GM12878 (cell line): ENCODE data around the gene CRTC2. TPM values are rescaled to one million over a fixed set of nuclear protein-coding genes. Genes with fewer than 3 reads are reported as not detected.

Source experiments
- ATAC-seq: fragments of 200-7000 bp; cut with Tn5 transposase; 3 replicates; pipeline ENCODE4 v1.9.1; 2020; ENCODE audit warnings: mild to moderate bottlenecking, moderate library complexity
- BruUV-seq: library from RNA; stranded (reverse); fragments of 400-500 nt; replicated peaks from 2 replicates; lab custom pipeline; 2021; lab: Mats Ljungman, UMichigan
- CTCF ChIA-PET: fragments of 300-600 bp; sonication (Branson Sonifier 250); formaldehyde crosslinking; extraction: SDS; loops from one replicate; lab custom pipeline; 2021; ENCODE audit warnings: inconsistent platforms; lab: Yijun Ruan, JAX
- POLR2A ChIA-PET: fragments of 350-600 bp; formaldehyde crosslinking; extraction: SDS; loops from one replicate; lab custom pipeline; 2021; ENCODE audit warnings: inconsistent platforms; lab: Charles Lee
- RAD21 ChIA-PET: fragments of 300-600 bp; sonication (Branson Sonifier 250); formaldehyde crosslinking; loops from one replicate; lab custom pipeline; 2023; ENCODE audit warnings: antibody characterized with exemption; ENCODE audit not compliant: unreplicated experiment; lab: Charles Lee
- SMC1A ChIA-PET: fragments of 300-600 bp; sonication (Branson Sonifier 250); formaldehyde crosslinking; loops from one replicate; lab custom pipeline; 2023; ENCODE audit not compliant: unreplicated experiment, uncharacterized antibody; lab: Charles Lee
- DNase-seq: peaks from one replicate; pipeline ENCODE4 v3.0.0-alpha.2; 2011; ENCODE audit warnings: low read depth, low spot score
- FAIRE-seq: peaks from 3 replicates; lab custom pipeline; 2011; peaks lifted over from hg19 to GRCh38; lab: Jason Lieb, UNC
- H2AFZ ChIP-seq: 2 replicates; pipeline ENCODE4 v1.6.0; 2011; ENCODE audit warnings: low read depth, low read length, control low read depth; ENCODE audit not compliant: control insufficient read depth
- H3K27ac ChIP-seq: 2 replicates; pipeline ENCODE4 v1.5.1; 2011; ENCODE audit warnings: control low read depth; ENCODE audit not compliant: control insufficient read depth, insufficient read depth
- H3K27me3 ChIP-seq, 2 experiments: replicated peaks in 1 of 2; 2 replicates each; pipeline versions ENCODE4 v1.6.0 to v1.6.1; 2011; ENCODE audit warnings: low read length in 1 of 2; ENCODE audit not compliant: control insufficient read depth in 2 of 2, insufficient read depth in 2 of 2
- H3K36me3 ChIP-seq, 2 experiments: 2 replicates each; pipeline ENCODE4 v1.5.1; 2011; ENCODE audit warnings: low read length in 1 of 2; ENCODE audit not compliant: control insufficient read depth in 2 of 2, insufficient read depth in 2 of 2
- H3K4me1 ChIP-seq: 2 replicates; pipeline ENCODE4 v1.6.1; 2011; ENCODE audit warnings: mild to moderate bottlenecking, low read length, moderate library complexity, mixed read lengths; ENCODE audit not compliant: control insufficient read depth, insufficient read depth
- H3K4me2 ChIP-seq: 2 replicates; pipeline ENCODE4 v1.6.0; 2011; ENCODE audit warnings: control low read depth; ENCODE audit not compliant: control insufficient read depth, insufficient read depth
- H3K4me3 ChIP-seq: fragments of 200-600 bp; sonication (generic); 2 replicates; pipeline ENCODE4 v1.5.1; 2016
- H3K79me2 ChIP-seq: 2 replicates; pipeline ENCODE4 v1.6.0; 2011; ENCODE audit warnings: low read length; ENCODE audit not compliant: control insufficient read depth, insufficient read depth
- H3K9ac ChIP-seq: 2 replicates; pipeline ENCODE4 v1.8.0; 2011; ENCODE audit warnings: low read length, control low read depth, mixed read lengths; ENCODE audit not compliant: control insufficient read depth, insufficient read depth
- H3K9me3 ChIP-seq: replicated peaks from 3 replicates; pipeline ENCODE4 v1.5.1; 2011; ENCODE audit warnings: mild to moderate bottlenecking, low read length; ENCODE audit not compliant: control insufficient read depth, insufficient read depth
- H4K20me1 ChIP-seq: 2 replicates; pipeline ENCODE4 v1.6.0; 2011; ENCODE audit not compliant: control insufficient read depth, insufficient read depth
- BACH1 ChIP-seq: fragments of 450-650 bp; IDR thresholded peaks from 2 replicates; pipeline ENCODE4 v1.6.1; 2017; ENCODE audit warnings: mild to moderate bottlenecking, borderline replicate concordance
- CBX3 ChIP-seq: fragments of 200-600 bp; sonication (generic); IDR thresholded peaks from 2 replicates; pipeline ENCODE4 v1.6.1; 2016; ENCODE audit warnings: low read depth, borderline replicate concordance
- CREM ChIP-seq: IDR thresholded peaks from 2 replicates; pipeline ENCODE4 v1.6.1; 2014; ENCODE audit warnings: antibody characterized with exemption, low read depth
- E4F1 ChIP-seq: fragments of 450-650 bp; IDR thresholded peaks from 2 replicates; pipeline ENCODE4 v1.6.1; 2018; ENCODE audit warnings: borderline replicate concordance, mild to moderate bottlenecking; ENCODE audit not compliant: partially characterized antibody
- ELK1 ChIP-seq: IDR thresholded peaks from 2 replicates; pipeline ENCODE4 v1.6.1; 2012; ENCODE audit warnings: low read depth, low read length, improper control_type of control experiment
- JUNB ChIP-seq: IDR thresholded peaks from 2 replicates; pipeline ENCODE4 v1.6.1; 2016; ENCODE audit warnings: antibody characterized with exemption, mild to moderate bottlenecking
- MLLT1 ChIP-seq: fragments of 450-650 bp; IDR thresholded peaks from 2 replicates; pipeline ENCODE4 v1.6.1; 2016; ENCODE audit warnings: mild to moderate bottlenecking
- MXI1 ChIP-seq: fragments of 150-350 bp; IDR thresholded peaks from 2 replicates; pipeline ENCODE4 v1.6.1; 2011; ENCODE audit warnings: low read depth, mild to moderate bottlenecking, inconsistent platforms, low read length, improper control_type of control experiment
- POLR2AphosphoS5 ChIP-seq: IDR thresholded peaks from 2 replicates; pipeline ENCODE4 v1.6.1; 2011; ENCODE audit warnings: mild to moderate bottlenecking, low read length, inconsistent platforms
- POU2F2 ChIP-seq: IDR thresholded peaks from 3 replicates; pipeline ENCODE4 v1.6.1; 2011; ENCODE audit warnings: low read depth, mild to moderate bottlenecking, low read length, borderline replicate concordance
- SKIL ChIP-seq: fragments of 450-650 bp; IDR thresholded peaks from 2 replicates; pipeline ENCODE4 v1.6.1; 2017; ENCODE audit warnings: mild to moderate bottlenecking, low read depth, inconsistent platforms; ENCODE audit not compliant: poor library complexity, severe bottlenecking
- SRF ChIP-seq, 2 experiments: IDR thresholded peaks; 2 replicates each; pipeline ENCODE4 v1.6.1; 2011; ENCODE audit warnings: low read depth in 2 of 2, low read length in 2 of 2, mild to moderate bottlenecking in 1 of 2, moderate library complexity in 1 of 2
- USF1 ChIP-seq: IDR thresholded peaks from 2 replicates; pipeline ENCODE4 v1.6.1; 2011; ENCODE audit warnings: borderline replicate concordance, low read depth, mild to moderate bottlenecking, moderate library complexity, mixed read lengths, low read length; ENCODE audit not compliant: insufficient read depth; ENCODE audit errors: extremely low read length
- WRNIP1 ChIP-seq: IDR thresholded peaks from 2 replicates; pipeline ENCODE4 v1.6.1; 2011; ENCODE audit warnings: low read depth, low read length, improper control_type of control experiment, borderline replicate concordance
- ZNF622 ChIP-seq: fragments of 450-650 bp; IDR thresholded peaks from 2 replicates; pipeline ENCODE4 v1.6.1; 2017; ENCODE audit warnings: mild to moderate bottlenecking, inconsistent platforms
- WGBS: methylation state at CpG from one replicate; pipeline ENCODE4 v1.1.6; 2016; ENCODE audit warnings: low lambda C conversion rate; ENCODE audit not compliant: insufficient replicate concordance, insufficient coverage; ENCODE audit errors: missing lambda C conversion rate; 5-methylcytosine and 5-hydroxymethylcytosine counted together
- in situ Hi-C: fragments of 300-500 bp; cut with MboI; formaldehyde crosslinking; loops from 9 replicates; pipeline ENCODE4 v1.14.3; 2018; ENCODE audit warnings: mixed read lengths
- intact Hi-C: fragments of 100-400 bp; cut with micrococcal nuclease; formaldehyde crosslinking; loops from one replicate; pipeline ENCODE4 v1.14.2; 2022; ENCODE audit not compliant: unreplicated experiment
- polyA plus RNA-seq, 11 experiments: library from polyadenylated mRNA; depleted of rRNA in 4 of 11; unstranded in 6 of 11; stranded (reverse) in 5 of 11; fragments of >200 nt; fragmentation: Nextera tagmentation in 4 of 11; fragmentation: Illumina TruSeq in 1 of 11; extraction: Ambion mirVana in 4 of 11; extraction: Trizol in 1 of 11; gene quantifications; 1 replicate in 1 of 11; 2 replicates in 10 of 11; pipeline versions ENCODE4 v1.2.1 to v1.2.3, GENCODE V29; 2011 to 2016; ENCODE audit warnings: inconsistent platforms in 2 of 11, missing spikeins in 2 of 11, low read depth in 1 of 11
- total RNA-seq, 4 experiments: library from RNA; depleted of rRNA in 3 of 4; stranded (reverse); fragments of >200 nt in 3 of 4; fragmentation: Illumina TruSeq in 1 of 4; extraction: Trizol in 1 of 4; gene quantifications; 2 replicates each; pipeline versions ENCODE4 v1.2.1 to v1.2.3, GENCODE V29; 2013 to 2021

Gene CRTC2
- total and polyA plus RNA-seq, 10 of the 15 experiments (the other 5 are each of a cell fraction or from before 2014, with no cell fraction given) = 5.1 to 57.9 (median 32.7) TPM

GRCh38 chr1:153957744-153958110 lies 685 bp downstream of the CRTC2 start:
- 1% methylated on average over 13 of the region's 13 CpGs for WGBS
- H3K4me1 ChIP-seq = peaks cover 14% of the 10 kb centered on the region; the same call in 1 of the 2 replicates
- SMC1A ChIA-PET = interaction anchor here (1.3 to 6.9 kb wide), 4 partner anchors 8 to 29 kb away, joined by 3 to 31 read pairs (median 6); partner anchors contain the start of genes CREB3L4 and RAB13
- H3K9me3 ChIP-seq = no peaks in the 10 kb centered on the region
- peaks cover 19 to 27% of the 10 kb centered on the region in 2 experiments for H3K36me3 ChIP-seq
- FAIRE-seq = peak; percentile 52
- peak overlapping the region; percentile 89 for H3K4me3 ChIP-seq
- CTCF ChIA-PET = interaction anchor here (1.1 to 5.0 kb wide), 2 partner anchors 11 to 29 kb away, joined by 5 to 27 read pairs; partner anchors contain the start of genes DENND4B and RAB13
- H3K79me2 ChIP-seq = peaks cover 69% of the 10 kb centered on the region
- in situ Hi-C loops = no loop called here
- peak overlapping the region; percentile 38; the same call in 1 of the 2 replicates for H2AFZ ChIP-seq
- BruUV-seq = TSS peak; percentile 38
- peak overlapping the region; percentile 96 for H3K4me2 ChIP-seq
- H3K9ac ChIP-seq = peak overlapping the region; percentile 64
- no peak for DNase-seq
- H3K27me3 ChIP-seq = no peaks in the 10 kb centered on the region
- POLR2A ChIA-PET = interaction anchor here (0.7 to 5.5 kb wide), 6 partner anchors 9 to 246 kb away, joined by 4 to 38 read pairs (median 8); partner anchors contain the start of genes CREB3L4, DENND4B, GATAD2B and JTB
- peak; percentile 55 for ATAC-seq
- peaks cover 12% of the 10 kb centered on the region; the same call in 1 of the 2 replicates for H4K20me1 ChIP-seq
- intact Hi-C loops = no loop called here
- H3K27ac ChIP-seq = peak overlapping the region; percentile 93
- RAD21 ChIA-PET = interaction anchor here (1.5 to 2.2 kb wide), 3 partner anchors 9 to 20 kb away, joined by 7 to 10 read pairs (median 8); partner anchors contain the start of genes CREB3L4, DENND4B and JTB
- no peak for TF ChIP-seq USF1
- no peak for TF ChIP-seq ZNF622
- peak; percentile 37 for TF ChIP-seq SKIL
- TF ChIP-seq WRNIP1 = 0 out of 2 replicates have a peak, but pooled peaks have one; percentile 86
- no peak for TF ChIP-seq SRF (IDR thresholded peaks at IDR 0.05; ENCODE audit: low read depth in 2 of 2, low read length in 2 of 2)
- no peak for TF ChIP-seq E4F1
- TF ChIP-seq POU2F2 = 0 out of 3 replicates have a peak, but pooled peaks have one; percentile 8
- TF ChIP-seq JUNB = no peak
- TF ChIP-seq MLLT1 = peak; percentile 79; the same call in 1 of the 2 replicates
- TF ChIP-seq BACH1 = 0 out of 2 replicates have a peak, but pooled peaks have one; percentile 42
- TF ChIP-seq CREM = peak; percentile 52; the same call in 1 of the 2 replicates
- TF ChIP-seq ELK1 = no peak
- no peak for TF ChIP-seq CBX3
- peak; percentile 91 for TF ChIP-seq POLR2AphosphoS5
- peak; percentile 67 for TF ChIP-seq MXI1
